ENCODE data around the gene KLHL18.
A peak's percentile ranks its signal among the peaks of the same experiment; 100 is the strongest.
"Not testable (repeated sequence)": the region's sequence is repeated elsewhere in the genome, so short reads cannot be mapped to it uniquely, and the experiment has no call there.

The KLHL18 gene

DNA sequence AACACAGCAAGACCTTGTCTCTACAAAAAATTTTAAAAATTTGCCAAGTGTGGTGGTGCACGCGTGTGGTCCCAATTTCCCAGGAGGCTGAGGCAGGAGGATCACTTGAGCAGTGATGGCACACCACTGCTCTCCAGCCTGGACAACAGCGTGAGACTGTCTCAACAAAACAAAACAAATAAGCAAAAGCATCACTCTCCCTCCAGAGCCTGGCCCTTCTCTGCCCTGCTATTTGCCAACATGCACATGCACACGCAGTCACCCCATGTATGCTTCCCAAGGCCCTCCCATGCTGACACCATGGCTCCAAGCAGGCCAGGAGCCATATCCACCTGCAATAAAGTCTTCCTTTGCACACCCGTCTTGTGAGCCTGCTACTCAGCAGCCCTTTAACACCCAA lies 2.2 kb upstream of the KLHL18 start:
- no peak for TF ChIP-seq CTCF (IDR thresholded peaks at IDR 0.05; ENCODE audit: low read depth, low read length)
- H3K9me3 ChIP-seq (ENCODE audit: severe bottlenecking): no peaks in the 10 kb centered on the region
- DNase-seq: no peak
- H3K4me3 ChIP-seq (ENCODE audit: low read depth, low read length): no peak overlapping the region
- H3K27me3 ChIP-seq (ENCODE audit: insufficient read depth, low read depth, severe bottlenecking): no peaks in the 10 kb centered on the region
- H3K36me3 ChIP-seq: no peaks in the 10 kb centered on the region; the same call in 1 of the 2 replicates
- no peak overlapping the region for H3K27ac ChIP-seq

- H3K4me3 ChIP-seq (ENCODE audit: low read depth, low read length): peak overlapping the region; percentile 77
- no peaks in the 10 kb centered on the region for H3K27me3 ChIP-seq (ENCODE audit: insufficient read depth, low read depth, severe bottlenecking)
- peaks cover 10% of the 10 kb centered on the region for H3K36me3 ChIP-seq
- peak overlapping the region; percentile 86 for H3K27ac ChIP-seq
- no peak for TF ChIP-seq CTCF (IDR thresholded peaks at IDR 0.05; ENCODE audit: low read depth, low read length)
- no peaks in the 10 kb centered on the region for H3K9me3 ChIP-seq (ENCODE audit: severe bottlenecking)
- no peak for DNase-seq
Observed at GRCh38 chr3:47283193-47283537, 421 bp downstream of the KLHL18 start.

DNA sequence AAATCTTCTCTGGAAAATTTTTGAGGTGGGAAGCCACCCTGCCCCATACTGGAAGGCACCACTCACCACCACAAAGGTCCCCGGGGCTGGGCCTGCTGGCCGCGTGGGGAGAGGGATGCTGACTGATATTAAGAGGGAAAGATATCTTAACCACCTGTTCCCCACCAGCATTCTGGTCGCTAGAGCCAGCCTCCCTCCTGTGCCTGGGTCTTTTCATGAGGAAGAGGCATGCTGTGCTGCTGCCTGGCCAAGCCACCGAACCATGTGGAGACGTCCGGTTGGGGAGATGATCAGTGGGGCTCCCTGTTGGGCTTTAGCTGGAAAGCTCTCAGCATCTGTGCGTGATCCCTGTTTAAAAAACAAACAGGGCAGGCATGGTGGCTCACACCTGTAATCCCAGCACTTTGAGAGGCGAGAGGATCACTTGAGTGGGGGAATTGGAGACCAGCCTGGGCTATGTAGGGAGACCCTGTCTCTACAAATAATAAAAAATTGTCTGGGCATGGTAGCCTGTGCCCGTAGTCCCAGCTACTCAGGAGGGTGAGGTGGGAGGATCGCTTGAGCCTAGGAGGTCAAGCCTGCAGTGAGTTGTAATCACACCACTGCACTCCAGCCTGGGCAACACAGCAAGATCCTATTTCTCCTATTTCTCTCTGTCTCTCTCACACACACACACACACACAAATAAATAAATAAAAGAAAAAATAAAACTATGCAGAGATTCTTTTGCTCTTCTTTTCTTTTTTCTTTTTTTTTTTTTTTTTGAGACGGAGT lies 1.0 kb downstream of the KLHL18 start:
- TF ChIP-seq CTCF (IDR thresholded peaks at IDR 0.05; ENCODE audit: low read depth, low read length): no peak
- H3K36me3 ChIP-seq: peaks cover 10% of the 10 kb centered on the region
- peak overlapping the region; percentile 77 for H3K4me3 ChIP-seq (ENCODE audit: low read depth, low read length)
- H3K27me3 ChIP-seq (ENCODE audit: insufficient read depth, low read depth, severe bottlenecking): no peaks in the 10 kb centered on the region
- no peaks in the 10 kb centered on the region for H3K9me3 ChIP-seq (ENCODE audit: severe bottlenecking)
- peak overlapping the region; percentile 86 for H3K27ac ChIP-seq
- no peak for DNase-seq

GRCh38 chr3:47288966-47289910 lies 6.5 kb downstream of the KLHL18 start:
- H3K4me3 ChIP-seq (ENCODE audit: low read depth, low read length): no peak overlapping the region
- H3K27me3 ChIP-seq (ENCODE audit: insufficient read depth, low read depth, severe bottlenecking): no peaks in the 10 kb centered on the region
- DNase-seq: no peak
- H3K36me3 ChIP-seq: peaks cover 18% of the 10 kb centered on the region
- no peak for TF ChIP-seq CTCF (IDR thresholded peaks at IDR 0.05; ENCODE audit: low read depth, low read length)
- no peaks in the 10 kb centered on the region for H3K9me3 ChIP-seq (ENCODE audit: severe bottlenecking)
- no peak overlapping the region for H3K27ac ChIP-seq

DNA sequence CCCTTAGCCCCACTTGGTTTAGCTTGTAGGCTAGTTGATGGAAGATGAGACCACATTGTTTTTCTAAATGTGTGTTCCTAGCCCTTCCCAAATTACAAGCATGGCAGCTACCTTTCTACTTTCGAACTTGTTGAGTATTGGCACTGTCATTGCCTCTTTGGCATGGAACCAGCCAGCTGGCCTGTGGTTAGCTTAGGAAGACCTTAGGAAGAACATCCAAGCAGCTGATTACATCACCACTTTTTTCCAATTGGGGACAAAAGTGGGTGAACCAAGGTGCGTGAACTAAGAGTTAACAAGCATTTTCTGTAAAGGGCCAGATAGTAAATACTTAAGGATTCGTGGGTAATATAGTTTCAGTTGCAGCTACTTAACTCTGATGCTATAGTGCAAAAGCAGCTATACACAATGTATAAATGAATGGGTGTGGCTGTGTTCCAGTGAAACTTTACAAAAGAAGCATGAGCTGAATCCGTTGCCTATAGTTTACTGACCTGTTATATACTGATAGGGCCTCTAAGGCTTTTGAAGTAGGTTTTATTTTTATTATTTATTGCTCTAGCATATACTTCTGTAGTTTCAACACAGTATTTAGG lies 8.5 kb downstream of the KLHL18 start:
- Histone ChIP-seq H3K36me3 (peaks cover 18% of the 10 kb centered on the region), H3K27ac (no peak overlapping the region)

GRCh38 chr3:47291754-47292420 lies 9.1 kb downstream of the KLHL18 start:
- not testable (repeated sequence) for DNase-seq; H3K9me3 ChIP-seq (ENCODE audit: severe bottlenecking); H3K4me3 ChIP-seq (ENCODE audit: low read depth, low read length); H3K27ac ChIP-seq; H3K27me3 ChIP-seq (ENCODE audit: insufficient read depth, low read depth, severe bottlenecking)
- peaks cover 18% of the 10 kb centered on the region for H3K36me3 ChIP-seq

More for the DNA sequence above, 8.5 kb downstream of the KLHL18 start:
- H3K4me3 ChIP-seq (ENCODE audit: low read depth, low read length): no peak overlapping the region
- H3K9me3 ChIP-seq (ENCODE audit: severe bottlenecking): no peaks in the 10 kb centered on the region
- no peaks in the 10 kb centered on the region for H3K27me3 ChIP-seq (ENCODE audit: insufficient read depth, low read depth, severe bottlenecking)
- DNase-seq: no peak
- no peak for TF ChIP-seq CTCF (IDR thresholded peaks at IDR 0.05; ENCODE audit: low read depth, low read length)
